Fibroblast of skin of right quadriceps (primary cell): ENCODE measurements around the gene LRRC43.
"Not testable (repeated sequence)": the region's sequence is repeated elsewhere in the genome, so short reads cannot be mapped to it uniquely, and the experiment has no call there.

Experiments
- DNase-seq: peaks from one replicate; pipeline ENCODE4 v3.0.0-alpha.2; 2013

LRRC43 gene

DNA sequence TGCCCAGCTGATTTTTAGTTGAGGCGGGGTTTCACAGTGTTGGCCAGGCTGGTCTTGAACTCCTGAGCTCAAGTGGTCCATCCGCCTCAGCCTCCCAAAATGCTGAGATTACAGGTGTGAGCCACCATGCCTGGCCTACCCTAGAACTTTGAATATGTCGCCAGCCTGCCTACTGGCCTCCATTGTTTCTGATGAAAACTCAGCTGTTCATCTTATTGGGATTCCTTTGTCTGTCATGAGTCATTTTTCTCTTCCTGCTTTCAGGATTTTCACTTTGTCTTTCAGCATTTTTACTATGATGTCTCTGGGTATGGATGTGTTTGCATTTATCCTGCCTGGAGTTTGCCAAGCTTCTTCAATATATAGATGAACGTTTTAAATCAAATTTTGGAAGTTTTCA lies 12.5 kb downstream of the LRRC43 start:
- DNase-seq: no peak

DNA sequence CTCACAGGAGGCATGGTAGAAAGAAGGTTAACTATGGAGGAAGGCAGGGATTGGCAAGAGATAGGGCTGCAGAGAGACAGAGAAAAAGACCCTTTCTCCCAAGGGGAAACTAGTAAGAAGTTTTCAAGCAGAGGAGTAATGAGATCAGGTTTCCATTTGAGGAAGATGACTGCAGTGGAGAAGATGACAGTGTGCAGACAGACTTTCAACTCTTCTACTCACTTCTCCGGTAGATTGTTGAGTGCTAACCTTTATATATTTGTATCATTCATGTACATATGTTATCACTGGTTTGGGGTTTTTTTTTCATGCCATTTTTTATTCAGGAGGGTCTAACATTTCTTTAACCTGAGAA lies 14.7 kb downstream of the LRRC43 start:
- DNase-seq: no peak

DNA sequence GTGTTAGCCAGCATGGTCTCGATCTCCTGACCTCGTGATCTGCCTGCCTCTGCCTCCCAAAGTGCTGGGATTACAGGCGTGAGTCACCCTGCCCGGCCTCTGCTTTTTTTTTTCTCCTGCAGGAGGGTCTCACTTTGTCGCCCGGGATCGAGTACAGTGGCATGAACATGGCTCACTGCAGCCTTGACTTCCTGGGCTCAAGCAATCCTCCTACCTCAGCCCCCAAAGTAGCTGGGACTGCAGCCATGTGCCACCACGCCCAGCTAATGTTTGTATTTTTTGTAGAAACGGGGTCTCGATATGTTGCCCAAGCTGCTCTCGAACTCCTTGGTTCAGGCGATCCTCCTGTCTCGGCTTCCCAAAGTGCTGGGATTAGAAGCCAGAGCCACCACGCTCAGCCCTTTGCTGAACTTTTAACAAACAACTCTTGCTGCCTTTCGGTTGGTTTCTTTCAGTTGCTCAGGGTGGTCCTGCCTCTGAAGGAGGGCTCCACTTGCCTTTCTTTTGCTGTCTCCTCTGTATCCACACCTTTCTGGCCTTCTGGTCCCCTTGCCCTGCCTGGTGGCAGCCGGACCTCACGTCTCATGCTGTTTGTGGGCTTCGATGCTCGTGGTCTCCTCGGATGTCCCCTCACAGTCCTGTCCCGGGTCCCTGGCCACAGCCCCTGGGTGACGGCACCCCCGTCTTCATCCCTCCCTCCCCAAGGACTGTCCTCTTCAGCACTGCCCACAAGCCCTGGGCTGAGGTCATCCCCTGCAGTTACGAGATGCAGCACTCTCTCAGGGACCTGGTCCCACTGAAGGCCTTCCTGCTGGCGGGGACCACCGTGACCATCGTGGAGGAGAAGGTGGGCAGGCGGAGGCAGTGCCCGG lies 16.8 kb downstream of the LRRC43 start:
- DNase-seq: no peak

DNA sequence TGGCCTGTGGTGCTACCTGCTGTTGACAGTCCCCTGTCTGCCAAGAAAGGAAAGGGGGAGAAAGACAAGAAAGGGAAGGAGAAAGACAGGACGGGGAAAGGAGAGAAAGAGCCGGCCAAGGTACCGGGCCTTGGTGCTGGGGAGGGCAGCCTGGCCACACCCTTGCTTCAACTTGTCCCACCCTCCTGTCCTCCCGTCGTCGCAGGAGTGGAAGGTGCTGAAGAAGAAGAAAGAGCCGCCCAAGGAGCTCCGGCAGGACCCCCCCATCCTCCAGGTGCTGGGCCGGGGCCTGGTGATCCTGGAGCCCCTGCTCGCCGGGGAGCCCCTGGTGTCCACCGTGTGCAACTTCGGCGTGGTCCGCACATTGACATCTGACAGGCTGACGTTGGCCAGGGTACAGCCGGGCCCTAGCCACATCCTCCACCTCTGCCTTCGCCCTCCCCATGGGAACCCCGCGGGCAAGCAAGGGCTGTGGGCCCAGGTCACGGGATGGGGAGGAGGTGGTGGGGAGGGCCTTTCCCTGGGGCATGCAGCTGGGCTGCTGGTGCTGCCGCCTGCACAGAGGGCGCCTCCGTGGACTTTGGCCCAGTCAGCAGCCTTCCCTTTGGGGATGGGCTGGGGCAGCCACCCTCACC lies 17.7 kb downstream of the LRRC43 start:
- DNase-seq: no peak

DNA sequence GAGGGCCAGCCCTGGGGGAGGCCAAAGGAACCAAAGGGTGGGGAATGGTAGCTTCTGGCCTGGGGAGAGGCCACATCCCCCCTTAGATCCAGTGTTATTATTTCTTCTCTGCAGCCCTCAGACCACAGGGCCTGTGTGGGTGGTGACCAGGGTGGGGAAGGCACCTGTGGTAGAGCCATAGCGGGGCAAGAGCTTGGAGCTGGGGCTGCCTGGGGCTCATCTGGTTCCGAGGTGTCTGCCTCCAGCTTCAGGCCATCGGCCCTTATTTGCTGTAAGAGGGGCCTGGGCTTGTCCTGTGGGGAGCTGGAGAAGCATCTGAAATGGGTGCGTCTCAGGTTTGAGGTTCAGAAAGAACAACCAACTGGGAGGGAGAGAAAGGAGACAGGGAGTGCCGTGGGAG lies 18.5 kb downstream of the LRRC43 start:
- no peak for DNase-seq

DNA sequence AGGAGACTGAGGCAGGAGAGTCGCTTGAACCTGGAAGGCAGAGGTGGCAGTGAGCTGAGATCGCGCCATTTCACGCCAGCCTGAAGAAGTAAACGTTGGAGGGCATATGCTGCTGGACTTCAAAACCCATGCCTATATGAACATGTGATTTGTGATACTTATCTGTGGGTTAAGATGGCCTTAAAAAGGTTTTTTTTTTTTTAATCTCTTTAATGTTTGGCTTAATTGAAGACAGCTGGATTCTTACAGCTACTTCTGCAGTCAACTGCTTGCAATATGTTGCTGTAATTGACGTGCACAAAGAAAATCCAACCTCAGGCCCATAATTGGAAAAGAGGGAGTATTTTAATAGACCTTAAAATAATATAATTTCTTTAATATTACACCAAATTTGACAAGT lies 19.1 kb downstream of the LRRC43 start:
- peak; percentile 15 for DNase-seq

DNA sequence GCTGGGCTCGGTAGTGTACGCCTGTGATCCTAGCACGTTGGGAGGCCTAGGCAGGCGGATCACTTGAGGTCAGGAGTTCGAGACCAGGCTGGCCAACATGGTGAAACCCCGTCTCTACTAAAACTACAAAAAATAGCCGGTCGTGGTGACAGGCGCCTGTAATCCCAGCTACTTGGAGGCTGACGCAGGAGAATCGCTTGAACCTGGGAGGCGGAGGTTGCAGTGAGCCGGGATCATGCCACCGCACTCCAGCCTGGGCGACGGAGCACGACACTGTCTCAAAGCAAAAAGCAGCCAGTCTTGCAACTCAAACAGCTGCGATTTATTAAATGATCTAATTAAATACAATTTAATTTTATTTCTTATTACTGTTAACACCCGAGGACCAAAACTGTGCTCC lies 19.9 kb downstream of the LRRC43 start:
- not testable (repeated sequence) for DNase-seq

DNA sequence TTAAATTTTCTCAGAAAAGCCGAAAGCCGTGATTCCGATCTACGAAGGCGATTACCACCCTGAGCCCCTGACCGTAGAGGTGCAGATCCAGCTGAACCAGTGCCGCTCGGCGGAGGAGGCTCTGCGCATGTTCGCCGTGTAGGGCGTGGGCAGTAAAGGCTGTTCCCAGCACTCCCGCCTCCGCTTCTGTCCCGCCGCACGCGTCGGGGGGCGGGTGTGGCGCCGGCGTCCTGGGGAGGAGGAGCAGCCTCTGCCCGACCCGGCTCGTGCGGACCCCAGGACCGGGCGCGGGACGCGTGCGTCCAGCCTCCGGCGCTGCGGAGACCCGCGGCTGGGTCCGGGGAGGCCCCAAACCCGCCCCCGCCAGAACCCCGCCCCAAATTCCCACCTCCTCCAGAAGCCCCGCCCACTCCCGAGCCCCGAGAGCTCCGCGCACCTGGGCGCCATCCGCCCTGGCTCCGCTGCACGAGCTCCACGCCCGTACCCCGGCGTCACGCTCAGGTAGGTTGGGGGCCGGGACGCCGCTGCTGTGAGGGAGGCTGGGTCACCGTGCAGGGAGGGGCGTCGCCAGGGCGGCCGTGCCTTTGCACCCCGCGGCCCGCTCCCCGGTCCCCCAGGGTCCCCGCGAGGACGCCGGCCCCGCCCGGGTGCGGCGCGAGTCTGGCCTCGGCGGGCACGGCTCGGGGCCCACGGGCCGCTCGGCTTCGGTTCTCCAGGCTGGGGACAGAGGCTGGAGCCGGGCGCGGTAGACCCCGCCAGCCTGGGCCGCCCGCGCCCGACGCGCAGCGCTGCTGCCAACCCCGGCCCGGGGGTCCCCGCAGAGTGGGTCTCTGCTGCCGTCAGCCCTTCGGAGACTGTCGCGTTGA lies 20.6 kb downstream of the LRRC43 start, which contains the start of gene B3GNT4:
B3GNT4 (plus strand) TSS at position 409 of the 866 bp plus-strand sequence. CDS start 910 bp downstream, outside the sequence.
- peak; percentile 41 for DNase-seq

DNA sequence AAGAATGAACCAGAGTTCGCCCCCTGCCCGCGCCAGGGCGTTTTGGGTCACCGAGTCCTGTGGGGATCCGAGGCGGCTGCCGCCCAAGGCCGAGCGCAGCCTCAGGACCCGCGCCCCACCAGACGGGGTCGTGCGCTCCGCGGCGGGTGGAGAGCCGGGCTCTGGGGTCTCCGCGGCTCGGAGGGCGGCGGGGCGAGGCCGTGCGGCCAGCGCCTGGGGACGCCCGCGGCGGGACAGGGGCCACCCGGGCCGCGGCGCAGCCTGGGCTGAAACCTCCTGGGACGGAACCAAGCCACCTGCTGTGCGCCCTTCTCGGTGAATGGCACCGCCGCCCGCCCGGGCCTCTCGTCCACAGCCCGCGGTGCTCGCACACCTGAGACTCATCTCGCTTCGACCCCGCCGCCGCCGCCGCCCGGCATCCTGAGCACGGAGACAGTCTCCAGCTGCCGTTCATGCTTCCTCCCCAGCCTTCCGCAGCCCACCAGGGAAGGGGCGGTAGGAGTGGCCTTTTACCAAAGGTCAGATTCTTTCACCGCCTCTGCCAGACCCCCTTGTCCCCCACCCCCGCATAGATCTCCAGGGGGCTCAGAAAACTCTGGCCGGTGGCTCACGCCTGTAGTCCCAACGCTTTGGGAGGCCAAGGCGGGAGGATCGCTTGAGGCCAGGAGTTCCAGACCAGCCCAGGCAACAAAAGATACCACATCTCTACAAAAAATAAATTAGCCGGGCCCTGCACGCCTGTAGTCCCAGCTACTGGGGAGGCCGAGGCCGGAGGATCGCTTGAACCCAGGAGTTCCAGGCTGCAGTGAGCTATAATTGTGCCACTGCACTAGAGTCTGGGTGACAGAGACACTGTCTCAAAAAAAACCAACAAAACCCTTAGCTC lies 21.5 kb downstream of the LRRC43 start:
- no peak for DNase-seq

DNA sequence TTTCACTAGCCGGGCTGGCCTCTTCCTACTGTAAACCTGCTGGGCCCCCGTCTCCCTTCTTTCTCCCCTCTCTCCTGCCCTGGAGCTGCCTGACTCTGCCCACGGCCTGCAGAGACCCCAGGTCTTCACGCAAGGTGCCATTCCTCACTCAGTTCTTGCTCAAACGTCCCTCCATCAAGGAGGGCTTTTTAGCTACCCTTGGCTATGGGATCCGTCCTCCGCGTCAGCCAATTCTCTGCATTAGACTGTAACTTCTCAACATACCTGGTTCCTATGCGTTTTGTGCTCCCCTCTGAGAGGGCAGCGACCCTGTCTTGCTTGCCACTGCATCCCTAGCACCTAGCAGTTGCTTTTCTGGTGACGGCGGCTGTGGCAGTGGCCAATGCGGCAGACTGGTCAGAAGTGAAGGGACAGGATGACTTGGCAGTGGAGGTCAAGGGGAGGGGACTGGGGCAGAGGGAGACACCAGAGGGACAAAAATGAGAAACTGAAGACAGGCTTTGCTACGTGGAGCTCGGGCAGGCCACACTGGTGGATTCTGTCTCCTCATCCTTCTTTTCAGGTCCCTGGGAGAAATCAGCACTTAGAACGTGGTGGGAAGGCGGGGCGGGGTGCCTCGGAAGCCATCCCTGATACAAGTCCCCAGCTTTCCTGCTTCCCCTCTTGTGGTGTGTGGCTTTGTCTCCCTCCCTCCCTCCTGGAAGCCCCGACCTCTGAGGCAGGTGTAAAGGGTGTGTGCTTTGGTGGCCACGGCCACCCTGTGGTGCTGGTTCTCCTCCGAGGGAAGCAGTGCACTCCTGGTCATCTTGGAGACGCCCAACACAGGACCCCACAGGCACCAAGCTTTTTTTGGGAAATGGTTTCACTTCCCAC lies 22.4 kb downstream of the LRRC43 start:
- no peak for DNase-seq

DNA sequence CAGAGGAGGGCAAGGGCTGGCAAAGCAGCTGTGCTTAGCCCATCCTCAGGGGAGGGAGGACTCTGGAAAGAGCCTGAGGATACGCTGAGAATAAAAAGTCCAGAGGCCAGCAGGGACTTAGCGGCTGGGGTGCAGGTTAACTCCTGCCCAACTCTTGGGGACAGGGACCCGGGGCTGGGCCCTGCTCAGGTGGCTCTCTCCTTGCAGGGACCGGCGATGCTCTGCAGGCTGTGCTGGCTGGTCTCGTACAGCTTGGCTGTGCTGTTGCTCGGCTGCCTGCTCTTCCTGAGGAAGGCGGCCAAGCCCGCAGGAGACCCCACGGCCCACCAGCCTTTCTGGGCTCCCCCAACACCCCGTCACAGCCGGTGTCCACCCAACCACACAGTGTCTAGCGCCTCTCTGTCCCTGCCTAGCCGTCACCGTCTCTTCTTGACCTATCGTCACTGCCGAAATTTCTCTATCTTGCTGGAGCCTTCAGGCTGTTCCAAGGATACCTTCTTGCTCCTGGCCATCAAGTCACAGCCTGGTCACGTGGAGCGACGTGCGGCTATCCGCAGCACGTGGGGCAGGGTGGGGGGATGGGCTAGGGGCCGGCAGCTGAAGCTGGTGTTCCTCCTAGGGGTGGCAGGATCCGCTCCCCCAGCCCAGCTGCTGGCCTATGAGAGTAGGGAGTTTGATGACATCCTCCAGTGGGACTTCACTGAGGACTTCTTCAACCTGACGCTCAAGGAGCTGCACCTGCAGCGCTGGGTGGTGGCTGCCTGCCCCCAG lies 23.4 kb downstream of the LRRC43 start:
- DNase-seq: no peak

DNA sequence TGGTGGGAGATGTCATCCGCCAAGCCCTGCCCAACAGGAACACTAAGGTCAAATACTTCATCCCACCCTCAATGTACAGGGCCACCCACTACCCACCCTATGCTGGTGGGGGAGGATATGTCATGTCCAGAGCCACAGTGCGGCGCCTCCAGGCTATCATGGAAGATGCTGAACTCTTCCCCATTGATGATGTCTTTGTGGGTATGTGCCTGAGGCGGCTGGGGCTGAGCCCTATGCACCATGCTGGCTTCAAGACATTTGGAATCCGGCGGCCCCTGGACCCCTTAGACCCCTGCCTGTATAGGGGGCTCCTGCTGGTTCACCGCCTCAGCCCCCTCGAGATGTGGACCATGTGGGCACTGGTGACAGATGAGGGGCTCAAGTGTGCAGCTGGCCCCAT lies 24.1 kb downstream of the LRRC43 start:
- DNase-seq: no peak

DNA sequence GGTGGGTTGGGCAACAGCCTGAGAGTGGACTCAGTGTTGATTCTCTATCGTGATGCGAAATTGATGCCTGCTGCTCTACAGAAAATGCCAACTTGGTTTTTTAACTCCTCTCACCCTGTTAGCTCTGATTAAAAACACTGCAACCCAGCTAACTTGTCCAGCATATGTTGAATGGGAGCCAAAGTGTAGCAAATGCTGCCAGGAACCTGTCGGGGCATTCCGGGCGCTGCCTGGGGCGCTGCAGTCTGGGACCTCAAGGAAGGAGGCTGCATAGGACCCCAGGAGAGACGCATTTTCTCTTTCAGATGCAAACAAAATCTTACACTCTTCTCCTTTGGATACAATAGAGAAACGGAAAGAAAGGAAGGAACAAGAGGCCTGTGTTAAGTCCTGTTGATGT lies 24.5 kb downstream of the LRRC43 start:
- no peak for DNase-seq

DNA sequence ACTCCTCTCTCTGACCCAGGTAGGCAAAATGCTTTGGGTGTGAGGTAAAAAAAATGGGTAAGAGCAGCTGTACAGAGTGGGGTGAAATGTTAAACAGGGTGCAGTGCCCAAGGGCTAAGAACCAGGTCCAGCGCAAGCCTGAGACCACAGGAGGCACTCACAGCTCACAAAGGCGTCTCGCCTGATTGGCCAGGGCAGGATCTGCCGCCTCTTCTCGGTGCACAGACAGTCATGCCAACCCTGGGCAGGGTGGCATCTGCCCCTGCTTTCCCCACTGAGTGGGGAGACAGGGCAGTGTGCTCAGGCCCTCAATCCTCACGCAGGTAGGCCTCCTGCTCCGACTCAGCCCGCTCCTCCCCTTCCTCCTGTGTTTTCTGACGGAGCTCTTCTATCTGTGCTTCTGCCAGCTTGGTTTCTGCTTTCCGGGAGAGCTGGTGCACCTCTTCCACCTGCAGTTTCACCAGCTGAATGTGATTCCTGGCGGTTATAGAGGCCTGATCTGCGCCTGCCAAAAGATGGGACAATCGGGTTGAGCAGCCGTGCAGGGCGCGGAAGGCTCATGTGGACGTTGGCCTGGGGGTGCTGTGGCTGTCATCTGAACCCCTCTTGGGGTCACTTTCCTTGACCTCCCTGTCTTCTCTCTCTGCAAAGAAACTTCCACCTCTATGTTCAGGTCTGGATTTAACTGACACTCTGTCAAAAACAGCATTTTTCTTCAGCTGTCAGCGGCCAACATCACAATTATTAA lies 25.3 kb downstream of the LRRC43 start:
- DNase-seq: no peak

DNA sequence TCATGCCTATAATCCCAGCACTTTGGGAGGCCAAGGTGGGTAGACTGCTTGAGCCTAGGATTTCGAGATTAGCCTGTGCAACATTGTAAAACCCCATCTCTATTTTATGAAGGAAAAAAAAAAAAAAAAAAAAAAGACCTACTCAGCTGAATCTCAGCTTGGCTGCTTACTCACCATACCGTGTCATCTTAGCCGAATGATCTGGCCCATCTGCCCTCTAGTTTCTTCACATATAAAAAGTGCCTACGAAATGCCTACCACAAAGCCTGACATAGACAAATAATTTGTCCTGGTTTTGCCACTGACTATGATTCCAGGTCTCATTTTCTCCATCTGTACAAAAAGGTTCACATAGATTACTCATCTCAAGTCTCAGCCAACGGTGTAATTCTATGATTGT lies 32.8 kb downstream of the LRRC43 start:
- no peak for DNase-seq

DNA sequence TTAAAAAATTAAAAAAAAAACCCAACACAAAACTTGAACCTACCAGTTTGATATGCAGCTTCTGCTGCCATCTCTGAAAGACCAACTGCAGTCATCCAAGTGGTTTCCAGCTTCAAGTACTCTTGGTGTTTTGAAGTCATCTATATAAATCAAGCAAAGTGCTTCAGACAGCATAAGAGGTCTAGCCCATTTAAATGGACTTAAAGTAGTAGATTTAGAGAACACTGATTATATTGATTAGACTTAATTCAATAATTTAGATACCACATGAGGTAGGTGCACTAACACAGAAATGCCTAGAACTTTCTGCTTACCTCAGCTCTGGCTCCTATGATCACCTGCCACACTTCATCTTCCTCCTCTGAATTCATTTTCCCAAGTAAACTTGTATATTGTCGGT lies 33.5 kb downstream of the LRRC43 start:
- no peak for DNase-seq

DNA sequence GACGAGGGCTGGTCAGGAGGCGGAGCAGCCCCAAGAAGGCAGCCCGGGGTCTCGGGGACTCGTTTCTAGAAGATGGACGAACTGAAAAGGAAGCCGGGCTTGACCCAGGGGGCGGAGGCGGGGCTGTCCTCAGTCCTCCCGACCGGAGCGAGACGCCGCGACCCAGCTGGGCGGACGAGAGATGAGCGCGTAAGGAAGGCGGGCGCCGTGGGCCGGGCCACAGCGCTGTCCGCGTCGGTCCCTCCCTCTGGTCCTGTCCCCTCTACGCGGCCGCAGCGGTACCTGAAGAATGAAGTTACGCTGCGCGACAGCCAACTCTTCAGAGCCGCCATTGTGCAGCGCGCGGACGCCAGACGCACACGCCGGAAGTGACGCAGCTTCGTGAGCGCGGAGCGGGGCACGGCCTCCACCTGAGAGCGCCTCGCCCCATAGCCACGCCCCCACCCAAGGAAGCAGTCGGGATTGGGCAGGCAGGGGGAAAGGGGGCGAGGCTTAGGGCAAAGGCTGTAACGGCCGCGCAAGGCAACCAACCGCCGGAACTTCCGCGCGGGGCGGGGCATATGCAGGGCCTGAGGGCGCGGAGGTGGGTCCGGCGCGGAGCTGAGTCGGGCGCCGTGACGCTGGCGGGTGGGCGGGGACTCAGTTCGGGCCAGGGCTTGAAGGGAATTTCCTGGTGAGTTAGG lies 42.9 kb downstream of the LRRC43 start, which contains the start of gene DIABLO:
DIABLO (minus strand) TSS at position 370 of the 683 bp plus-strand sequence; CDS start at position 332, 38 bp downstream.
- peak; percentile 99 for DNase-seq

DNA sequence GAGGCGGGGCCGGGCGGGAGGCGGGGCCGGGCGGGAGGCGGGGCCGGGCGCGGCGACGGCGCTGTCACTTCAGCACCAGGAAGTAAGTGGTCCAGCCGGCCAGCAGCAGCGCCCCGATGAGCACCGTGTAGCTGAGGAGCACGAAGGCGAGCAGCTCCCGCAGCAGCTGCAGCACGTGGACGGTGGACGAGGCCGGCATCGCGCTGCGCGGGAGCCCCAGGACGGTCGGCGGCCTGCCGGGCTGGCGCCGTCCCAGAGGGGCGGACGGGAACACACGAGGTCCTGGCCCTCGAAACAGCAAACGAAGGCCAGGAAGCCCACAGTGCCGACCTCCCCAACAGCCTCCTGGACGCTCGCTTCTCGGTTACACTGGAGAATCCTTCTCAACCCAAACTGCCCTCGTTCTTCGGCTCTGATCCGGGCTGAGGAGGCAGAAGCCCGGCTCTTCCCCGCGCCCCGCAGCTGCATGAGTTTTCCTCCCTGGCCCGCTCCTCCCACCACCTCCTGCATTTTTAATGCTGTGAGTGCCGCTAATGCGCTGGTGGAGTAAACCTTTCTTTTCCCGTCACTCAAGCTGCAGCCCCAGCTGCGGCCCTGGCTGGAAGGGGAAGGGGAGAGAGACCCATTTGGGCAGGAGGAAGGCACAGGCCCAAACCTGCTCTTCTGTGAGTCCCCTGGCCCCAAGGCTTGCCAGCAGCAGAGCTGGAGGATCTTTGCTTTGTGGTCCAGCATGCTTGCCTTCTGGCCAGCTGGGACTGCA lies 43.6 kb downstream of the LRRC43 start:
- DNase-seq: no peak
